B cell (primary cell): ENCODE results near the gene GDF9. TPM values are rescaled to one million over a fixed set of nuclear protein-coding genes. Genes with fewer than 3 reads are reported as not detected.
A peak's percentile ranks its signal among the peaks of the same experiment; 100 is the strongest.

ENCODE experiments used
- ATAC-seq: fragments of 200-7000 bp; cut with Tn5 transposase; one replicate; pipeline ENCODE4 v1.10.0; 2021; ENCODE audit warnings: low read depth, mild to moderate bottlenecking, moderate number of reproducible peaks, moderate library complexity
- CTCF ChIA-PET: fragments of 350-600 bp; sonication (Branson Sonifier 250); formaldehyde crosslinking; loops from one replicate; lab custom pipeline; 2021; ENCODE audit warnings: antibody characterized with exemption, inconsistent platforms; lab: Charles Lee
- POLR2A ChIA-PET: fragments of 350-600 bp; sonication (Branson Sonifier 250); formaldehyde crosslinking; loops from one replicate; lab custom pipeline; 2021; ENCODE audit warnings: antibody characterized with exemption; lab: Charles Lee
- DNase-seq: peaks from one replicate; pipeline ENCODE4 v3.0.0; 2013
- H2AFZ ChIP-seq: 2 replicates; pipeline ENCODE4 v1.6.1; 2012; ENCODE audit warnings: mild to moderate bottlenecking, low read depth, low read length; ENCODE audit not compliant: insufficient read depth, poor library complexity, severe bottlenecking
- H3K27ac ChIP-seq, 2 donors: 1 replicate in 1 of 2; 2 replicates in 1 of 2; pipeline ENCODE4 v1.5.1; 2012 to 2013; ENCODE audit warnings: low read length in 2 of 2, mild to moderate bottlenecking in 2 of 2, moderate library complexity in 1 of 2
- H3K27me3 ChIP-seq, 4 experiments: fragments of 200-600 bp in 1 of 4; sonication (generic) in 1 of 4; replicated peaks in 1 of 4; 1 replicate in 2 of 4; 2 replicates in 2 of 4; pipeline versions ENCODE4 v1.6.1 to v1.7.0; 2013 to 2016; ENCODE audit warnings: low read length in 3 of 4, mild to moderate bottlenecking in 2 of 4, mixed read lengths in 1 of 4, moderate library complexity in 1 of 4; ENCODE audit not compliant: insufficient read depth in 4 of 4, control insufficient read depth in 3 of 4; ENCODE audit errors: control extremely low read depth in 1 of 4
- H3K36me3 ChIP-seq, 2 experiments: replicated peaks in 1 of 2; 1 replicate in 1 of 2; 2 replicates in 1 of 2; pipeline versions ENCODE4 v1.6.1 to v1.7.1; 2013; ENCODE audit warnings: low read length in 1 of 2; ENCODE audit not compliant: insufficient read depth in 2 of 2, control insufficient read depth in 1 of 2; ENCODE audit errors: control extremely low read depth in 1 of 2, extremely low read depth in 1 of 2
- H3K4me1 ChIP-seq, 2 donors: fragments of 200-600 bp in 1 of 2; sonication (generic) in 1 of 2; 1 replicate in 1 of 2; 2 replicates in 1 of 2; pipeline versions ENCODE4 v1.5.1 to v1.6.1; 2013 to 2017; ENCODE audit warnings: low read length in 2 of 2; ENCODE audit not compliant: control insufficient read depth in 2 of 2, insufficient read depth in 2 of 2
- H3K4me2 ChIP-seq: replicated peaks from 2 replicates; pipeline ENCODE3; 2012; ENCODE audit warnings: mild to moderate bottlenecking, low read depth, low read length; ENCODE audit not compliant: poor library complexity, severe bottlenecking
- H3K4me3 ChIP-seq, 5 experiments: fragments of 200-600 bp in 1 of 5; sonication (generic) in 1 of 5; 1 replicate in 3 of 5; 2 replicates in 2 of 5; pipeline versions ENCODE4 v1.5.1 to v1.7.0; 2011 to 2016; ENCODE audit warnings: low read length in 4 of 5, mild to moderate bottlenecking in 4 of 5, low read depth in 2 of 5, control low read depth in 1 of 5, moderate library complexity in 1 of 5; ENCODE audit not compliant: insufficient read depth in 1 of 5; ENCODE audit errors: control extremely low read depth in 1 of 5, extremely low read depth in 1 of 5
- H3K79me2 ChIP-seq: fragments of 200-600 bp; sonication (generic); one replicate; pipeline ENCODE4 v1.6.0; 2016; ENCODE audit warnings: low read length; ENCODE audit not compliant: control insufficient read depth, insufficient read depth
- H3K9ac ChIP-seq: fragments of 200-600 bp; sonication (generic); 2 replicates; pipeline ENCODE4 v1.6.1; 2017; ENCODE audit warnings: mild to moderate bottlenecking, low read length, moderate library complexity
- H3K9me3 ChIP-seq, 3 donors: one replicate each; pipeline versions ENCODE4 v1.6.1 to v1.7.1; 2013; ENCODE audit warnings: low read length in 2 of 3; ENCODE audit not compliant: control insufficient read depth in 2 of 3, insufficient read depth in 1 of 3; ENCODE audit errors: control extremely low read depth in 1 of 3
- H4K20me1 ChIP-seq: 2 replicates; pipeline ENCODE4 v1.6.0; 2012; ENCODE audit warnings: mild to moderate bottlenecking, low read length; ENCODE audit not compliant: insufficient read depth, control insufficient read depth, poor library complexity, severe bottlenecking
- H3K27ac Mint-ChIP-seq: one replicate; pipeline ENCODE4 v1.8.0; 2021; ENCODE audit warnings: mixed read lengths
- H3K27me3 Mint-ChIP-seq: one replicate; pipeline ENCODE4 v1.8.0; 2021; ENCODE audit warnings: mixed read lengths
- H3K4me1 Mint-ChIP-seq: one replicate; pipeline ENCODE4 v1.8.0; 2021; ENCODE audit warnings: mixed read lengths
- H3K4me3 Mint-ChIP-seq: one replicate; pipeline ENCODE4 v1.8.0; 2021; ENCODE audit warnings: mixed read lengths
- H3K9me3 Mint-ChIP-seq: one replicate; pipeline ENCODE4 v1.8.0; 2022; ENCODE audit warnings: mixed read lengths; ENCODE audit not compliant: insufficient read depth
- CTCF ChIP-seq: fragments of 200-600 bp; IDR thresholded peaks from one replicate; pipeline ENCODE4 v1.8.0; 2022; ENCODE audit warnings: antibody characterized with exemption, mild to moderate bottlenecking
- EZH2 ChIP-seq: IDR thresholded peaks from 2 replicates; pipeline ENCODE4 v1.6.1; 2012; ENCODE audit warnings: borderline replicate concordance, low read depth, mild to moderate bottlenecking, moderate library complexity, low read length; ENCODE audit not compliant: insufficient read depth, poor library complexity, severe bottlenecking
- WGBS: methylation state at CpG from one replicate; pipeline ENCODE4 v1.1.5; 2013; ENCODE audit warnings: missing lambda C conversion rate; ENCODE audit not compliant: insufficient coverage; 5-methylcytosine and 5-hydroxymethylcytosine counted together
- intact Hi-C: fragments of 100-400 bp; cut with micrococcal nuclease; formaldehyde crosslinking; loops from one replicate; pipeline ENCODE4 v1.10.0; 2022
- polyA plus RNA-seq: library from polyadenylated mRNA; depleted of rRNA; stranded (reverse); fragments of >200 nt; gene quantifications from 2 replicates; pipeline ENCODE4 v1.2.3, GENCODE V29; 2012
- small RNA-seq: library from RNA; depleted of rRNA; stranded (forward); fragments of <200 nt; gene quantifications from one replicate; pipeline ENCODE3, GENCODE V24; 2012; ENCODE audit warnings: low replicate concordance, low read depth; ENCODE audit not compliant: insufficient read length
- total RNA-seq, 2 donors: library from RNA; stranded (reverse); fragments of 120-200 nt in 1 of 2; gene quantifications; 1 replicate in 1 of 2; 2 replicates in 1 of 2; pipeline versions ENCODE4 v1.2.3 to v1.2.4, GENCODE V29; 2013 to 2022

Gene GDF9
- total and polyA plus RNA-seq, 2 donors (not counting 1 experiment from before 2014, with no cell fraction given): 0.67 to 0.88 TPM

DNA sequence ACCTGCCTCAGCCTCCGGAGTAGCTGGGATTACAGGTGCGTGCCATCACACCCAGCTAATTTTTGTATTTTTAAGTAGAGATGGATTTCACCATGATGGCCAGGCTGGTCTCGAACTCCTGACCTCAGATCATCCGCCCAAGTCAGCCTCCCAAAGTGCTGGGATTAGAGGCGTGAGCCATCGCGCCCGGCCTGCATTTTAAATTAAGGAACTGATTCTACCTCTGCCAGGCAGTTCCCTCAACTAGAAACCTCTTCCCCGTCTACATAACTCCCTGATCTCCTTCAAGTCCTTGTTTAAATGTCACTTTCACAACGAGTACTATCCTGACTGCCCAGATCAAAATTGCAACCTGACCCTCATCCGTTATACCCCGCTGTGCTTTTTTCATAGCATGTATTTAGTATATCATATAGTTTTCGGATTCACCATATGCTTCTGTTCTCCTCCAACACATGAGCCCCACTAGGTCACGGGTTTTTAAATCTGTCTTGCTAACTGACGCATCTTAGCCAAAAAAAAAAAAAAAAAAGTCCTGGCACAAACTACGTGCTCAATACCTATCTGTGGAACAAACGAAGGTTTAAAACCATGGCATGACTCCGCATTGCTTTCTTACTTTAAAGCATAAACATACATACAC lies 54.0 kb downstream of the GDF9 start:
- H3K9me3 Mint-ChIP-seq: no peaks in the 10 kb centered on the region
- WGBS: 43% methylated on average over 10 of the region's 18 CpGs
- H3K4me1 ChIP-seq: peaks cover 10 to 16% of the 10 kb centered on the region in 2 donors
- H3K27me3 ChIP-seq: peaks cover 0 to 47% (median 26%) of the 10 kb centered on the region in 4 experiments
- no peak overlapping the region for H3K9ac ChIP-seq
- no peaks in the 10 kb centered on the region for H3K36me3 ChIP-seq
- DNase-seq: peak; percentile 51
- H3K27ac Mint-ChIP-seq: no peak overlapping the region
- H3K79me2 ChIP-seq: no peaks in the 10 kb centered on the region
- H3K9me3 ChIP-seq: peaks cover 0 to 5% (median 1%) of the 10 kb centered on the region in 3 donors
- H3K27me3 Mint-ChIP-seq: peaks cover 36% of the 10 kb centered on the region
- H3K4me2 ChIP-seq: no peak overlapping the region
- intact Hi-C loops: no loop called here
- H3K4me3 Mint-ChIP-seq: peak overlapping the region; percentile 53
- CTCF ChIA-PET: interaction anchor here (0.6 to 1.9 kb wide), 3 partner anchors 8 to 574 kb away, joined by 3 to 5 read pairs (median 3); no protein-coding TSS in a partner anchor
- no peaks in the 10 kb centered on the region for H4K20me1 ChIP-seq
- H3K4me3 ChIP-seq: peak overlapping the region in 1 of 5 experiments; percentile 50
- no peak for ATAC-seq
- no peak for TF ChIP-seq CTCF
- no peak for TF ChIP-seq EZH2
- no peak overlapping the region for H2AFZ ChIP-seq
- H3K4me1 Mint-ChIP-seq: peaks cover 11% of the 10 kb centered on the region
- POLR2A ChIA-PET: no interaction called here
- H3K27ac ChIP-seq: no peak overlapping the region

Small RNAs within 50 kb of the gene (small RNA-seq; reads per million reads assigned to genes)
- gene RNA5SP192: not detected

Other genes with a start within 250 kb of the GDF9 start
- 0.42 TPM in 1 of 2 replicates, not detected in the other for gene IL13, start 208.3 kb downstream of the GDF9 start, total RNA-seq
- 0.14 and 0.45 TPM in 2 replicates for gene IL13, start 208.3 kb downstream of the GDF9 start, polyA plus RNA-seq
- not detected in 2 replicates for gene IL4, start 192.5 kb downstream of the GDF9 start, total RNA-seq
- gene IL4, start 192.5 kb downstream of the GDF9 start, polyA plus RNA-seq: not detected in 2 replicates
- 13.6 and 16.0 TPM in 2 replicates for gene KIF3A, start 128.9 kb downstream of the GDF9 start, total RNA-seq
- 1.3 and 1.5 TPM in 2 replicates for gene KIF3A, start 128.9 kb downstream of the GDF9 start, polyA plus RNA-seq
- 1.1 and 2.0 TPM in 2 replicates for gene CCNI2, start 119.0 kb downstream of the GDF9 start, total RNA-seq
- gene CCNI2, start 119.0 kb downstream of the GDF9 start, polyA plus RNA-seq: 0.04 and 0.39 TPM in 2 replicates
- 3.9 and 5.9 TPM in 2 replicates for gene SEPTIN8, start 89.2 kb downstream of the GDF9 start, total RNA-seq
- 1.3 and 4.0 TPM in 2 replicates for gene SEPTIN8, start 89.2 kb downstream of the GDF9 start, polyA plus RNA-seq
- gene SOWAHA, start 53.2 kb downstream of the GDF9 start, total RNA-seq: not detected in 2 replicates
- not detected in 2 replicates for gene SOWAHA, start 53.2 kb downstream of the GDF9 start, polyA plus RNA-seq
- 2.3 and 2.5 TPM in 2 replicates for gene SHROOM1, start 35.8 kb downstream of the GDF9 start, total RNA-seq
- 1.1 and 1.3 TPM in 2 replicates for gene SHROOM1, start 35.8 kb downstream of the GDF9 start, polyA plus RNA-seq
- 78.5 and 90.0 TPM in 2 replicates for gene UQCRQ, start 173 bp upstream of the GDF9 start, total RNA-seq
- 57.7 and 71.1 TPM in 2 replicates for gene UQCRQ, start 173 bp upstream of the GDF9 start, polyA plus RNA-seq
- 5.4 and 5.9 TPM in 2 replicates for gene LEAP2, start 7.2 kb upstream of the GDF9 start, total RNA-seq
- gene LEAP2, start 7.2 kb upstream of the GDF9 start, polyA plus RNA-seq: 2.2 and 3.4 TPM in 2 replicates
- 81.5 and 87.4 TPM in 2 replicates for gene AFF4, start 97.2 kb upstream of the GDF9 start, total RNA-seq
- gene AFF4, start 97.2 kb upstream of the GDF9 start, polyA plus RNA-seq: 16.2 and 26.1 TPM in 2 replicates
- gene ZCCHC10, start 160.1 kb upstream of the GDF9 start, total RNA-seq: 30.6 and 34.0 TPM in 2 replicates
- 16.5 and 19.9 TPM in 2 replicates for gene ZCCHC10, start 160.1 kb upstream of the GDF9 start, polyA plus RNA-seq
- gene HSPA4, start 185.5 kb upstream of the GDF9 start, total RNA-seq: 95.0 TPM in 2 replicates
- gene HSPA4, start 185.5 kb upstream of the GDF9 start, polyA plus RNA-seq: 18.1 and 36.1 TPM in 2 replicates